RWPE2 (cell line): ENCODE results near the gene PRKX.
"Not testable (repeated sequence)": the region's sequence is repeated elsewhere in the genome, so short reads cannot be mapped to it uniquely, and the experiment has no call there.

Experiments used
- ATAC-seq: fragments of 200-7000 bp; cut with Tn5 transposase; 3 replicates; pipeline ENCODE4 v1.9.1; 2021; ENCODE audit warnings: low read depth
- DNase-seq: peaks from one replicate; pipeline ENCODE4 v3.0.0-alpha.2; 2020; ENCODE audit warnings: low spot score
- H3K27ac ChIP-seq: fragments of 450-650 bp; 2 replicates; pipeline ENCODE4 v1.5.1; 2017; ENCODE audit warnings: mild to moderate bottlenecking; ENCODE audit not compliant: poor library complexity, severe bottlenecking
- H3K27me3 ChIP-seq: fragments of 250-450 bp; sonication (Bioruptor Pico); 2 replicates; pipeline ENCODE4 v1.5.1; 2021; ENCODE audit warnings: mild to moderate bottlenecking, moderate library complexity; ENCODE audit not compliant: insufficient read depth, poor library complexity, severe bottlenecking
- H3K36me3 ChIP-seq: fragments of 250-450 bp; sonication (Bioruptor Pico); 2 replicates; pipeline ENCODE4 v1.5.1; 2020; ENCODE audit warnings: low read depth, mild to moderate bottlenecking, moderate library complexity
- H3K4me1 ChIP-seq: fragments of 250-450 bp; sonication (Bioruptor Pico); 2 replicates; pipeline ENCODE4 v1.5.1; 2021; ENCODE audit warnings: mild to moderate bottlenecking, moderate library complexity; ENCODE audit not compliant: insufficient read depth, poor library complexity, severe bottlenecking
- H3K4me3 ChIP-seq: fragments of 250-450 bp; sonication (Bioruptor Pico); 2 replicates; pipeline ENCODE4 v1.5.1; 2021; ENCODE audit warnings: mild to moderate bottlenecking, moderate library complexity; ENCODE audit not compliant: severe bottlenecking
- H3K9me3 ChIP-seq: fragments of 250-450 bp; sonication (Bioruptor Pico); 2 replicates; pipeline ENCODE4 v1.5.1; 2021; ENCODE audit warnings: mild to moderate bottlenecking, moderate library complexity; ENCODE audit not compliant: severe bottlenecking
- CTCF ChIP-seq: fragments of 450-650 bp; IDR thresholded peaks from one replicate; pipeline ENCODE4 v1.5.1; 2017; ENCODE audit warnings: mild to moderate bottlenecking, moderate library complexity; ENCODE audit not compliant: poor library complexity, severe bottlenecking

Gene PRKX

GRCh38 chrX:3651277-3651676 lies 62.2 kb downstream of the PRKX start:
- DNase-seq (no peak), ATAC-seq (no peak)
- TF ChIP-seq CTCF: peak; percentile 50

GRCh38 chrX:3648084-3648483 lies 65.4 kb downstream of the PRKX start:
- H3K4me3 ChIP-seq: no peak overlapping the region
- H3K4me1 ChIP-seq: no peaks in the 10 kb centered on the region
- DNase-seq (no peak), ATAC-seq (no peak)
- H3K27me3 ChIP-seq: no peaks in the 10 kb centered on the region
- no peak for TF ChIP-seq CTCF
- H3K9me3 ChIP-seq: no peaks in the 10 kb centered on the region
- H3K27ac ChIP-seq: no peak overlapping the region
- H3K36me3 ChIP-seq: peaks cover 7% of the 10 kb centered on the region

More at GRCh38 chrX:3651277-3651676, 62.2 kb downstream of the PRKX start:
- Histone ChIP-seq H3K36me3 (peaks cover 7% of the 10 kb centered on the region), H3K27me3 (no peaks in the 10 kb centered on the region), H3K4me3 (no peak overlapping the region), H3K4me1 (no peaks in the 10 kb centered on the region), H3K27ac (no peak overlapping the region), H3K9me3 (no peaks in the 10 kb centered on the region)

- not testable (repeated sequence) for H3K36me3 ChIP-seq, H3K27ac ChIP-seq, H3K9me3 ChIP-seq, DNase-seq, H3K4me1 ChIP-seq, ATAC-seq, H3K4me3 ChIP-seq, H3K27me3 ChIP-seq
Measured at GRCh38 chrX:3639858-3640631, 73.4 kb downstream of the PRKX start.

- ATAC-seq: no peak
- Histone ChIP-seq H3K36me3 (no peaks in the 10 kb centered on the region), H3K9me3 (no peaks in the 10 kb centered on the region), H3K4me1 (no peaks in the 10 kb centered on the region), H3K27me3 (no peaks in the 10 kb centered on the region), H3K4me3 (no peak overlapping the region), H3K27ac (no peak overlapping the region)
- no peak for DNase-seq
- no peak for TF ChIP-seq CTCF
Measured at GRCh38 chrX:3639236-3639635, 74.2 kb downstream of the PRKX start.

GRCh38 chrX:3638280-3638873 lies 75.1 kb downstream of the PRKX start:
- Histone ChIP-seq H3K27ac (no peak overlapping the region), H3K27me3 (no peaks in the 10 kb centered on the region), H3K9me3 (no peaks in the 10 kb centered on the region), H3K4me3 (no peak overlapping the region), H3K36me3 (no peaks in the 10 kb centered on the region), H3K4me1 (no peaks in the 10 kb centered on the region)
- DNase-seq (no peak), ATAC-seq (no peak)
- TF ChIP-seq CTCF: peak; percentile 62
